Measurements from ENCODE around the gene PPIP5K2.

DNA sequence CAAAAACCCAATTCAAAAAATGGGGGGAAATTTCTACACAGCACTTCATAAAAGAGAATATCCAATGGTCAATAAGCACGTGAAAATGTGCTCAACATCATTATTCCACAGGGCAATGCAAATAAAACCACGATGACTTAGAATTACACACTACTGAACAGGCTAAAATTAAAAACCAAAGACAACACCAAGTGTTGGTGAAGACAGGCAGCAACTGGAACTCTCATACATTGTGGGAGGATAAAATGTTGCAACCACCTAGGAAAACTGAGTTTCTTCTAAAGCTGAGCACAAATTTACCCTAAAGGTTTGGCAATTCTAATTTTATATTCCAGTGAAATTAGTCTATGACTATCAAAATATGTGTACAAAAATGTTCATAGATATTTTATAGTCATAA, 9.7 kb upstream of the PPIP5K2 start:
- TF ChIP-seq, protein P1, sequence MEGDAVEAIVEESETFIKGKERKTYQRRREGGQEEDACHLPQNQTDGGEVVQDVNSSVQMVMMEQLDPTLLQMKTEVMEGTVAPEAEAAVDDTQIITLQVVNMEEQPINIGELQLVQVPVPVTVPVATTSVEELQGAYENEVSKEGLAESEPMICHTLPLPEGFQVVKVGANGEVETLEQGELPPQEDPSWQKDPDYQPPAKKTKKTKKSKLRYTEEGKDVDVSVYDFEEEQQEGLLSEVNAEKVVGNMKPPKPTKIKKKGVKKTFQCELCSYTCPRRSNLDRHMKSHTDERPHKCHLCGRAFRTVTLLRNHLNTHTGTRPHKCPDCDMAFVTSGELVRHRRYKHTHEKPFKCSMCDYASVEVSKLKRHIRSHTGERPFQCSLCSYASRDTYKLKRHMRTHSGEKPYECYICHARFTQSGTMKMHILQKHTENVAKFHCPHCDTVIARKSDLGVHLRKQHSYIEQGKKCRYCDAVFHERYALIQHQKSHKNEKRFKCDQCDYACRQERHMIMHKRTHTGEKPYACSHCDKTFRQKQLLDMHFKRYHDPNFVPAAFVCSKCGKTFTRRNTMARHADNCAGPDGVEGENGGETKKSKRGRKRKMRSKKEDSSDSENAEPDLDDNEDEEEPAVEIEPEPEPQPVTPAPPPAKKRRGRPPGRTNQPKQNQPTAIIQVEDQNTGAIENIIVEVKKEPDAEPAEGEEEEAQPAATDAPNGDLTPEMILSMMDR (IDR thresholded peaks at IDR 0.05; ENCODE audit: low read depth, low read length, poor library complexity, severe bottlenecking): no peak
- no peak for TF ChIP-seq EZH2phosphoT487 (IDR thresholded peaks at IDR 0.05; ENCODE audit: borderline replicate concordance, low read length)
